ENCODE results near the gene TUBGCP2. TPM values are rescaled to one million over a fixed set of nuclear protein-coding genes. Genes with fewer than 3 reads are reported as not detected.

TUBGCP2 gene
- total RNA-seq, 6 experiments from 2014 or later, result 72.5 to 80.8 (median 77.7) TPM

DNA sequence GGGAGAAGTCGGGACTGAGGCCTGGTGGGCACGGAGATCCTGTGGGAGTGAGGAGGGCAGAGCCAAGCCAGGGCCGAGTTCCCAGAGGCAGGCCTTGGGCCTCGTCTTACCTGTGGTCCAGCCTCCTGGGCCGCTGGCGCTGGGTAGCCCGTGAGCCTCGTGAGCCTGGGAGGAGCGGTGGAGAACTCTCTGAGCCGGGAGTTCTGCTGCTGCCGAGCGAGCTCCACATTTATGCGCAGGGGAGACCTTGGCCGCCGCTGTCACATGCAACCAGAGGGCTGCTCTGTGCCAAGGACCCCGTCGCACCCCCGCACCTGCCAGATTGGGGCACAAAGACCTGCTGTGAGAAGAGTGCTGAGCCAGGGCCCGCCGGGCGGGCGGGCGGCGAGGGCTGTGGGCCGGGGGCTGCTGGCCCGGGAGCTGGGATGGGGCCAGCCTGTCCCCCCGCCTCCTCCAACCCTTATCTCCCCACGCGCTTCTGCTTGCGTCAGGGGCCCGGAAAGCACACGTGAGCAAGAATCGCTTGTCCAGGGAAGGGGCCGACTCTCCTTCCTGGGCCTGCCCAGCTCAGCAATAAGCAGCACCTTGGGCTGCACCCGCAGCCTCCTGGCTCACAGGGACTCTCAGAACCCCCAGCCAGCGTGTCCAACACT, 60.9 kb downstream of the TUBGCP2 start:
- H3K27me3 Mint-ChIP-seq (ENCODE audit: insufficient read depth), result peaks cover 15% of the 10 kb centered on the region
- no peak for TF ChIP-seq CTCF (IDR thresholded peaks at IDR 0.05)
- no peak overlapping the region for H3K4me3 Mint-ChIP-seq
- no peak for DNase-seq
- no peaks in the 10 kb centered on the region for H3K36me3 Mint-ChIP-seq (ENCODE audit: low read depth)
- no peak overlapping the region for H3K27ac Mint-ChIP-seq
- H3K9me3 Mint-ChIP-seq, result no peaks in the 10 kb centered on the region
- peaks cover 5% of the 10 kb centered on the region for H3K4me1 Mint-ChIP-seq (ENCODE audit: low read depth)

- Mint-ChIP-seq H3K9me3 (no peaks in the 10 kb centered on the region), H3K27ac (no peak overlapping the region), H3K36me3 (ENCODE audit: low read depth) (no peaks in the 10 kb centered on the region), H3K4me3 (no peak overlapping the region), H3K4me1 (ENCODE audit: low read depth) (peaks cover 7% of the 10 kb centered on the region), H3K27me3 (ENCODE audit: insufficient read depth) (peaks cover 16% of the 10 kb centered on the region)
- DNase-seq, result no peak
- no peak for TF ChIP-seq CTCF (IDR thresholded peaks at IDR 0.05)
Measured at GRCh38 chr10:133246236-133246626, 62.4 kb downstream of the TUBGCP2 start.

DNA sequence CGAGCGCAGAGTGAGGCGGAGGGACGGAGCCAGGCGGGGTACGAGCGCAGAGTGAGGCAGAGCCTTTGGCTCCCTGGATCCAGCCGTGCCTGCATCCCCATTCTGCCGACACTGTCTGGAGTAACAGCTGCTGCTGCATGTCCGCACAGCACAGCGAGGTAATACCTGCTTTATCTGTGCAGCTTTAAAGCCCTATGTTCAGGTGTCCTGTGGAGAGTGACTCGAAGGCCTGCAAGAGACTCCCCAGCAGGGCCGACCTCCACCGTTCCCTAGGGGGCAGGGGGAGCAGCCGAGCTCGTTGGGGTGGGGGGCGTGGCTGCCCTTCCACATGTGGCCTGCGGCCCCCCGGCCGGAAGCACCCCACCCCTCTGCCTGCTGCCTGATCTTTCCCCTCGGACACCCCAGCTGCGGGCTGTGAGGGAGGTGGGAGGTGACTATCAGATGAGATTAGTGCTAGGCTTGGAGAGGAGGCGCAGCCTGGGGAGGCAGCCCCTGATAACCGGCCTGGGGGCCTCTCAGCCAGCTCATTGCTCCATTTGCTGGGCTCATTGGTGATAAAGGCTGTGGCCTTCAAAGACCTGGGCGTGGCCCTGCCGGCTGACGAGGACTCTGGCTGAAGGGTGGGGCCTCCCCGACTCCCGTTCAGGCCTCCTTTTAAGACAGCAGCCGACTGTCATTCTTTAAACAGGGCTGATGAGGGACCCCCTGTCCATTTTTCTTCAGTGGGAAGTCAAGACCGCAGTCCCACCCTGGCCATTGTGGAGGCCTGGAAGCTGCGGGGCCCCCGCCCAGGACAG, 63.0 kb downstream of the TUBGCP2 start:
- no peak for TF ChIP-seq CTCF (IDR thresholded peaks at IDR 0.05)
- H3K4me1 Mint-ChIP-seq (ENCODE audit: low read depth), result peaks cover 7% of the 10 kb centered on the region
- H3K27me3 Mint-ChIP-seq (ENCODE audit: insufficient read depth), result peaks cover 16% of the 10 kb centered on the region
- no peaks in the 10 kb centered on the region for H3K36me3 Mint-ChIP-seq (ENCODE audit: low read depth)
- no peak overlapping the region for H3K4me3 Mint-ChIP-seq
- H3K27ac Mint-ChIP-seq, result no peak overlapping the region
- DNase-seq, result no peak
- H3K9me3 Mint-ChIP-seq, result no peaks in the 10 kb centered on the region

DNA sequence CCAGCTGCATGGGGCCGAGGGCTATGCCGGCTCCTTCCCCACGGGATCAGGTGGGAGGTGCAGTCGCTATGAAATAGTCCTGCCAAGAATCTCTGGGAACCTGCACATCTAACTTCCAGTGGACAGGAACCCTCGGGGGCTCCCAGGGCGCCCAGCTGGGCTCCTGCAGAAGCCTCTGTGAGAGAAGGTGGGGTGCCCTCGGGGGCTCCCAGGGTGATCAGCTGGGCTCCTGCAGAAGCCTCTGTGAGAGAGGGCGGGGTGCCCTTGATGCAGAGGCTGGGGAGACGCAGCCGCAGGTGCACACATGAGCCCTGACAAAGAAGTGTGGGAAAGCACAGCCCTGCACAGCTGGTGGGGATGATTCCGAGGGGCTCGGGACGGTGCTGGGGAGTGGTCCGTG, 65.1 kb downstream of the TUBGCP2 start:
- Mint-ChIP-seq H3K4me3 (no peak overlapping the region), H3K36me3 (ENCODE audit: low read depth) (no peaks in the 10 kb centered on the region), H3K27me3 (ENCODE audit: insufficient read depth) (peaks cover 13% of the 10 kb centered on the region), H3K9me3 (no peaks in the 10 kb centered on the region), H3K4me1 (ENCODE audit: low read depth) (peaks cover 7% of the 10 kb centered on the region), H3K27ac (no peak overlapping the region)
- TF ChIP-seq CTCF (IDR thresholded peaks at IDR 0.05), result no peak
- DNase-seq, result no peak

GRCh38 chr10:133242611-133243356, 65.9 kb downstream of the TUBGCP2 start:
- Mint-ChIP-seq H3K4me1 (ENCODE audit: low read depth) (peaks cover 7% of the 10 kb centered on the region), H3K27ac (no peak overlapping the region), H3K36me3 (ENCODE audit: low read depth) (no peaks in the 10 kb centered on the region), H3K27me3 (ENCODE audit: insufficient read depth) (peaks cover 17% of the 10 kb centered on the region), H3K4me3 (no peak overlapping the region), H3K9me3 (no peaks in the 10 kb centered on the region)
- no peak for TF ChIP-seq CTCF (IDR thresholded peaks at IDR 0.05)
- DNase-seq, result peak; percentile 48
